ENCODE results near the gene SCAPER.

Gene SCAPER

DNA sequence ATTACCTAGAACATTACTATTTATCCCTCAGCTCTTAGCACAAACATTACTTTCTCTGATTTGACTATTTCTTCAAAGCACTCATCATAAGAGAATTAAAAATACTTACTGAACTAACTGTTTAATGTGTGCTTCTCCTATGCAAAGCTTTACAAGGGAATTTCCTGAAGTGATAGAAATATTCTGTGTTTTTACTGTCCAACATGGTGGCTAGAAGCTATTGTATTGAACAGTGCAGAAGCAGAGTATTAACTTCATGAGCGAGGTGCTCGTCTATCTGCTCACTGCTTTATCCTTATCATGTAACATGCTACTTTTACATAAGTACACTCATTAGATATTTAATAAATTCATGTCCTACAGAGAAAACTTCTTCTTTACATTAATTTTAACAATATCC, 329.5 kb downstream of the SCAPER start:
- Histone ChIP-seq H3K4me3 (ENCODE audit: low read length in 2 of 2) (no peak overlapping the region), H3K4me1 (ENCODE audit: control insufficient read depth in 2 of 2, insufficient read depth in 2 of 2, low read length in 2 of 2) (peaks cover 11 to 14% of the 10 kb centered on the region in 2 donors), H3K27ac (ENCODE audit: low read depth in 2 of 2, low read length in 2 of 2) (no peak overlapping the region), H3K9me3 (ENCODE audit: control insufficient read depth in 2 of 2, low read length in 2 of 2) (no peaks in the 10 kb centered on the region), H3K27me3 (ENCODE audit: control insufficient read depth in 2 of 2, insufficient read depth in 2 of 2, low read length in 2 of 2) (no peaks in the 10 kb centered on the region), H3K9ac (ENCODE audit: low read depth in 1 of 2, low read length in 2 of 2) (no peak overlapping the region), H3K36me3 (ENCODE audit: control insufficient read depth in 2 of 2, insufficient read depth in 2 of 2, low read length in 2 of 2) (no peaks in the 10 kb centered on the region)

DNA sequence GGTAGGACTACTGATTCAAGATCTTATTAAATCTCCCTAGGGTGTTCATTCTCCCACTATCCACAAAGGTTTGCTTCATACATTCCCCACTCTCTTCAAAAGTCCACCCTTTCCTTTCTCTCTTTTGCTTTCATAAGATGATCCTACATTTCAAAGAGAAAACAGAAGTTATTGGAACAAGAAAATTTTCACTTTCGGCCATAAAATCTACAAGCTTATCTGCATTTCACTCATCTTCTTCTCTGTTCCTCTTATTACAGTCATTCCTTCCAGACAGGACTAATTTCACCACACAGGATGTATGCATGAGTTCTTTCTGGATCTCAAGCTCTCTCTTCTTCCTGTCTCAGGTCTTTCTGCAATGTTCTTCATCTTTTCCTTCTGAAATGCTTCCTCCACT, 329.9 kb downstream of the SCAPER start:
- H3K27me3 ChIP-seq (ENCODE audit: control insufficient read depth in 2 of 2, insufficient read depth in 2 of 2, low read length in 2 of 2), result no peaks in the 10 kb centered on the region
- no peak overlapping the region for H3K27ac ChIP-seq (ENCODE audit: low read depth in 2 of 2, low read length in 2 of 2)
- H3K4me1 ChIP-seq (ENCODE audit: control insufficient read depth in 2 of 2, insufficient read depth in 2 of 2, low read length in 2 of 2), result peaks cover 11 to 14% of the 10 kb centered on the region in 2 donors
- H3K4me3 ChIP-seq (ENCODE audit: low read length in 2 of 2), result no peak overlapping the region
- no peak overlapping the region for H3K9ac ChIP-seq (ENCODE audit: low read depth in 1 of 2, low read length in 2 of 2)
- H3K9me3 ChIP-seq (ENCODE audit: control insufficient read depth in 2 of 2, low read length in 2 of 2), result no peaks in the 10 kb centered on the region
- no peaks in the 10 kb centered on the region for H3K36me3 ChIP-seq (ENCODE audit: control insufficient read depth in 2 of 2, insufficient read depth in 2 of 2, low read length in 2 of 2)

DNA sequence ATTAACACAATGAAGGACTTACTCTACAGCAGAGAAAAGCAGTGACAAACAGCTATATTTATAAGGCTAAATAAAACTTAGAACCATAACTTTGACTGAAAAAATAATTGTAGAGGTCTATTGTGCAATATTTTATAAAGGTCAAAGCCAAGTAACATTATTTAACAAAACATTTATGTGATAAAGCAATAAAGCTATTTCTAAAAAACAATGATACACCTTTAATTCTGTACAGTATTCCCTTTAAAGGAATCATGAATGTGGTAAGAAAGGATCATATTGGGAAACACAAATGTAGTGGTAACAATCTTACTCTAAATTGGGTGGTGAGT, 332.2 kb downstream of the SCAPER start:
- H3K9me3 ChIP-seq (ENCODE audit: control insufficient read depth in 2 of 2, low read length in 2 of 2), result no peaks in the 10 kb centered on the region
- H3K4me1 ChIP-seq (ENCODE audit: control insufficient read depth in 2 of 2, insufficient read depth in 2 of 2, low read length in 2 of 2), result peaks cover 10 to 14% of the 10 kb centered on the region in 2 donors
- no peak overlapping the region for H3K4me3 ChIP-seq (ENCODE audit: low read length in 2 of 2)

DNA sequence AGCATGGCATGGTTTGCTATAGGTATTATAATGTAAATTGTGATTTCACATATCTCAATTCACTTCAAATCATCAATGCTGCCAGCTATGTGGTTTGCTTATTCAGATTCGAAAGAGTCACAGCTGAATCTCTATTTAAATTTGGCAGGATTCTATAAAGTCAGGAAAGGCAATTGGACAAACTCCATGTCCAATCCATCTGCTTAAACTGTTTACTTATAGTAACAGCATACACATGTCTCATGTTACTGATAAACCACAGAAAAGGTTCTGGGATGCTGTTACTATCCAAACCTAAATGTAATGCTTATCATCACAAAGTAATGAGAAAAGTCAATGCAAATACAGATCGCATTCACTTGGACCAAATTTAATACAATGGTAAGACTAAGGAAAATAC, 338.9 kb downstream of the SCAPER start:
- no peak overlapping the region for H3K9ac ChIP-seq (ENCODE audit: low read depth in 1 of 2, low read length in 2 of 2)
- no peak overlapping the region for H3K4me3 ChIP-seq (ENCODE audit: low read length in 2 of 2)
- no peak overlapping the region for H3K27ac ChIP-seq (ENCODE audit: low read depth in 2 of 2, low read length in 2 of 2)
- H3K4me1 ChIP-seq (ENCODE audit: control insufficient read depth in 2 of 2, insufficient read depth in 2 of 2, low read length in 2 of 2), result no peaks in the 10 kb centered on the region
- no peaks in the 10 kb centered on the region for H3K9me3 ChIP-seq (ENCODE audit: control insufficient read depth in 2 of 2, low read length in 2 of 2)
- no peaks in the 10 kb centered on the region for H3K27me3 ChIP-seq (ENCODE audit: control insufficient read depth in 2 of 2, insufficient read depth in 2 of 2, low read length in 2 of 2)
- no peaks in the 10 kb centered on the region for H3K36me3 ChIP-seq (ENCODE audit: control insufficient read depth in 2 of 2, insufficient read depth in 2 of 2, low read length in 2 of 2)

More for the DNA sequence above, 332.2 kb downstream of the SCAPER start:
- Histone ChIP-seq H3K27ac (ENCODE audit: low read depth in 2 of 2, low read length in 2 of 2) (no peak overlapping the region), H3K9ac (ENCODE audit: low read depth in 1 of 2, low read length in 2 of 2) (no peak overlapping the region), H3K36me3 (ENCODE audit: control insufficient read depth in 2 of 2, insufficient read depth in 2 of 2, low read length in 2 of 2) (no peaks in the 10 kb centered on the region), H3K27me3 (ENCODE audit: control insufficient read depth in 2 of 2, insufficient read depth in 2 of 2, low read length in 2 of 2) (no peaks in the 10 kb centered on the region)

DNA sequence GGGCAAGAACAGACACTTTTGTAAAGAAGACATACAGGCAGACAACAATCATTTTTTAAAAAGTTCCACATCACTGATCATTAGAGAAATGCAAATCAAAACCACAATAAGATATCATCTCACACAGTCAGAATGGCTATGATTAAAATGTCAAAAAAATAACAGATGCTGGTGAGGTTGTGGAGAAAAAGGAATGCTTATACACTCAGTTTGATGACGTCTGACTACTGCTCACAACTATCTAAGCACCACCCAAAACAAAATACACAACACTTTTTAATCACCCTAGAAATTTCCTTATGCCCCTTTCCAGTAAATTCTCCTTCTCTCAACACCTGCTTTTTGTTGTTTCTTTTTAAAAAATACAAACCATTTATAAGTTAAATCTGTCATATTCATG, 339.8 kb downstream of the SCAPER start:
- no peak overlapping the region for H3K9ac ChIP-seq (ENCODE audit: low read depth in 1 of 2, low read length in 2 of 2)

DNA sequence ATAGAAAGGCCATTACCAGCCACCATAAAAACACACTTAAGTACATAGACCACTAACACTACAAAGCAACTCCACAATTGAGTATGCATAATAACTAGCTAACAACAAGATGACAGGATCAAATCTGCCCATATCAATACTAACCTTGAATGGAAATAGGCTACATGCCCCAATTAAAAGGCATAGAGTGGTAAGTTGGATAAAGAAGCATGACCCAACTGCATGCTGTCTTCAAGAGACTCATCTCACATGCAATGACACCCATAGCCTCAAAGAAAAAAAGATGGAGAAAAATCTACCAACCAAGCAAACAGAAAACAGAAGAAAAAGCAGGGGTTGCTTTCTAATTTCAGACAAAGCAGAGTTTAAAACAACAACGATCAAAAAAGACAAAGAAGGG, 349.9 kb downstream of the SCAPER start:
- Histone ChIP-seq H3K36me3 (ENCODE audit: control insufficient read depth in 2 of 2, insufficient read depth in 2 of 2, low read length in 2 of 2) (no peaks in the 10 kb centered on the region), H3K27ac (ENCODE audit: low read depth in 2 of 2, low read length in 2 of 2) (no peak overlapping the region), H3K4me1 (ENCODE audit: control insufficient read depth in 2 of 2, insufficient read depth in 2 of 2, low read length in 2 of 2) (no peaks in the 10 kb centered on the region), H3K9me3 (ENCODE audit: control insufficient read depth in 2 of 2, low read length in 2 of 2) (no peaks in the 10 kb centered on the region), H3K9ac (ENCODE audit: low read depth in 1 of 2, low read length in 2 of 2) (no peak overlapping the region), H3K27me3 (ENCODE audit: control insufficient read depth in 2 of 2, insufficient read depth in 2 of 2, low read length in 2 of 2) (no peaks in the 10 kb centered on the region), H3K4me3 (ENCODE audit: low read length in 2 of 2) (no peak overlapping the region)

More for the DNA sequence above, 339.8 kb downstream of the SCAPER start:
- Histone ChIP-seq H3K9me3 (ENCODE audit: control insufficient read depth in 2 of 2, low read length in 2 of 2) (no peaks in the 10 kb centered on the region), H3K4me1 (ENCODE audit: control insufficient read depth in 2 of 2, insufficient read depth in 2 of 2, low read length in 2 of 2) (no peaks in the 10 kb centered on the region), H3K27ac (ENCODE audit: low read depth in 2 of 2, low read length in 2 of 2) (no peak overlapping the region), H3K36me3 (ENCODE audit: control insufficient read depth in 2 of 2, insufficient read depth in 2 of 2, low read length in 2 of 2) (no peaks in the 10 kb centered on the region), H3K27me3 (ENCODE audit: control insufficient read depth in 2 of 2, insufficient read depth in 2 of 2, low read length in 2 of 2) (no peaks in the 10 kb centered on the region), H3K4me3 (ENCODE audit: low read length in 2 of 2) (no peak overlapping the region)

DNA sequence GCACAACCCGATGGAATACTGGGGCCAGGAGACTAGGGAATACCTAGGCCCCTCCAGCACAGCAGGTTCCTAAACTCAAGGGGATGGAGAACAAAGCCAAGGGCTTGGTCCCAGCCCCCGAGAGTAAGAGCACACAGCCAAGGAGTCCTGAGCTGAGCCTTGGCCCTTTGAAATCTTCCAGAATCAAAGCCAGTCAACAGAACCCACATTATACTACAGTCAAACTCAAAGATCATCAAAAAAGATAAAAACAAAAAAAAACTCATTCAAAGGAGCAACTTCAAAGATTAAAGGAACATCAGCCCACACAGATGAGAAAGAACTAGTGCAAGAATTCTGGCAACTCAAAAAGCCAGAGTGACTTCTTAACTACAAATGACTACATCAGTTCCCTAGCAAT, 351.6 kb downstream of the SCAPER start:
- Histone ChIP-seq H3K27ac (ENCODE audit: low read depth in 2 of 2, low read length in 2 of 2) (no peak overlapping the region), H3K36me3 (ENCODE audit: control insufficient read depth in 2 of 2, insufficient read depth in 2 of 2, low read length in 2 of 2) (no peaks in the 10 kb centered on the region), H3K27me3 (ENCODE audit: control insufficient read depth in 2 of 2, insufficient read depth in 2 of 2, low read length in 2 of 2) (no peaks in the 10 kb centered on the region), H3K9ac (ENCODE audit: low read depth in 1 of 2, low read length in 2 of 2) (no peak overlapping the region), H3K4me3 (ENCODE audit: low read length in 2 of 2) (no peak overlapping the region), H3K9me3 (ENCODE audit: control insufficient read depth in 2 of 2, low read length in 2 of 2) (no peaks in the 10 kb centered on the region), H3K4me1 (ENCODE audit: control insufficient read depth in 2 of 2, insufficient read depth in 2 of 2, low read length in 2 of 2) (no peaks in the 10 kb centered on the region)

DNA sequence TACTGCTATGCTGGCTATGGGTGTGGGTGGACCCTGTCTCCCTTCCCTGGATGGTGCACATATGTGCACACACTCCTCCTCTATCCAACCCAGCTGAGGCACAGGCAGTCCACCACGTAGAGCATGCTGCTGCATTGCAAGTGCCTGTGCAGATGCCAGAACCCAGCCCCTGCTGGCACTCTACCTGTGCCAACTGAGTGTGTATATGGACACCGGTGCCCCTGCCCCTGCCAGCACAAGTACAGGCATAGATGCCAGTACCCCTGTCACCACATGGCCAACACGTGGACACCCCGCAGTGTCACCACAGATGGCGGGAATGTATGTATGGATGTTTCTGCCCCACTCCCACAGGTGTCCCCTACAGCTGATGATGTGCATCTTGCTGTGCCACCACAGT, 352.0 kb downstream of the SCAPER start:
- Histone ChIP-seq H3K9me3 (ENCODE audit: control insufficient read depth in 2 of 2, low read length in 2 of 2) (no peaks in the 10 kb centered on the region), H3K27me3 (ENCODE audit: control insufficient read depth in 2 of 2, insufficient read depth in 2 of 2, low read length in 2 of 2) (no peaks in the 10 kb centered on the region), H3K27ac (ENCODE audit: low read depth in 2 of 2, low read length in 2 of 2) (no peak overlapping the region), H3K9ac (ENCODE audit: low read depth in 1 of 2, low read length in 2 of 2) (no peak overlapping the region), H3K4me1 (ENCODE audit: control insufficient read depth in 2 of 2, insufficient read depth in 2 of 2, low read length in 2 of 2) (no peaks in the 10 kb centered on the region), H3K4me3 (ENCODE audit: low read length in 2 of 2) (no peak overlapping the region), H3K36me3 (ENCODE audit: control insufficient read depth in 2 of 2, insufficient read depth in 2 of 2, low read length in 2 of 2) (no peaks in the 10 kb centered on the region)

DNA sequence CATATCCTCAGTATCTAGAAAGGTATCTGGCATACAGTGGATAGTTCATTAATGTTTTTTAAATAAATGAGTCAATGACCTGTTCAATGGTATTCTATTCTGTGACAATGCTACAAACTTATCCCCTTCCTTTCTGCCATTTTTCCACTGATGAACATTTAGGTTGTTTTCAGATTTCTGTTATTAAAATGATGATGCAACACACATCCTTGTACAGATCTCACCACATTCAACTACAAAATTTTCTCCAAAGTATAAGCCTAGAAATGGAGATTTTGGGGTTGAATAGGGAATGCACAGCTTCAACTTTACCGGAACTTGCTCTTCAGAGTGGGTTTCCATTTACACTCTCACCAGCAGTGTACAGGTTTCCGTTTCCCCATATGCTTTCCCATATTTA, 358.3 kb downstream of the SCAPER start:
- Histone ChIP-seq H3K4me1 (ENCODE audit: control insufficient read depth in 2 of 2, insufficient read depth in 2 of 2, low read length in 2 of 2) (no peaks in the 10 kb centered on the region), H3K9me3 (ENCODE audit: control insufficient read depth in 2 of 2, low read length in 2 of 2) (no peaks in the 10 kb centered on the region), H3K36me3 (ENCODE audit: control insufficient read depth in 2 of 2, insufficient read depth in 2 of 2, low read length in 2 of 2) (no peaks in the 10 kb centered on the region), H3K4me3 (ENCODE audit: low read length in 2 of 2) (no peak overlapping the region), H3K27me3 (ENCODE audit: control insufficient read depth in 2 of 2, insufficient read depth in 2 of 2, low read length in 2 of 2) (no peaks in the 10 kb centered on the region), H3K27ac (ENCODE audit: low read depth in 2 of 2, low read length in 2 of 2) (no peak overlapping the region), H3K9ac (ENCODE audit: low read depth in 1 of 2, low read length in 2 of 2) (no peak overlapping the region)

DNA sequence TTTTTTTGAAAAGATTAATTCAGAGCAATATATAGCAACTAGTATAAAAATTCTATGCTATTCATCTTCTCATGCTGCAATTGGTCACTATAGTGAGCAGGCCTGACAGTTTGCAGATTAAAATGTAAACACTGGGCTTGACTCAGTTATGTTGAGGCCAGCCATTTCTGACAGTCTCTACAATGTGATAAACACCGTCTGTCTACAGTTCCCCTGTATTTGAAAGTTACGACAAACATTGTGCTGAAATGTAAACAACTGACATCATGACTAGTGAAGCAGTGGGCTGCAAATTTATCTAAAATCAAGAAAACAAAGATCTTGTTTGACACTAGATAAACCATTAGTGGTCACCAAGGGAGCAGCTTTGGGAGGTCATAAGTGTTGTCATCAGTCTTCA, 371.1 kb downstream of the SCAPER start:
- no peak overlapping the region for H3K9ac ChIP-seq (ENCODE audit: low read depth in 1 of 2, low read length in 2 of 2)
- H3K4me3 ChIP-seq (ENCODE audit: low read length in 2 of 2), result no peak overlapping the region
- H3K27ac ChIP-seq (ENCODE audit: low read depth in 2 of 2, low read length in 2 of 2), result peak overlapping the region in 1 of 2 donors; percentile 55
- H3K9me3 ChIP-seq (ENCODE audit: control insufficient read depth in 2 of 2, low read length in 2 of 2), result no peaks in the 10 kb centered on the region
- H3K4me1 ChIP-seq (ENCODE audit: control insufficient read depth in 2 of 2, insufficient read depth in 2 of 2, low read length in 2 of 2), result peaks cover 4 to 15% of the 10 kb centered on the region in 2 donors
- no peaks in the 10 kb centered on the region for H3K36me3 ChIP-seq (ENCODE audit: control insufficient read depth in 2 of 2, insufficient read depth in 2 of 2, low read length in 2 of 2)
- H3K27me3 ChIP-seq (ENCODE audit: control insufficient read depth in 2 of 2, insufficient read depth in 2 of 2, low read length in 2 of 2), result no peaks in the 10 kb centered on the region
